ENCODE results near the gene PI3.

Gene PI3

DNA sequence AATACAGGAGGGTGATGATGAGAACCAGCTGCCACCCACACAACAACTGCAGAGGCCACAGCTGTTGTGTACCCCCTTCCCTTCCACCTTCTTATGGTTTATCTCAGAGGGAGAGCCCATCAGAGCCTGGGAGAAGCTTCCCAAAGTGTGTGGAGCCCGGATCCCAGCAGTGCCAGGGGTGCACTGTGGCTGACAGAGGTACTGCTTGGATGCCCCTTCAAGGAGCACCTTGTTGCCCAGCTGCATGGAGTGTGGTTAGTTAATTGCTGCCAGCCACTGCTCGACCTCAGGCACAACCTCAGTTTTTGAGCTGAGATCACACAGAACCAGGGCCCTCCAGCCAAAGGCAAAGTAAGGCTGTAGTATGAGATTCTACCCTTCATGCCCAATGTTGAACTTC, 13.0 kb downstream of the PI3 start:
- DNase-seq (ENCODE audit: low spot score): no peak

DNA sequence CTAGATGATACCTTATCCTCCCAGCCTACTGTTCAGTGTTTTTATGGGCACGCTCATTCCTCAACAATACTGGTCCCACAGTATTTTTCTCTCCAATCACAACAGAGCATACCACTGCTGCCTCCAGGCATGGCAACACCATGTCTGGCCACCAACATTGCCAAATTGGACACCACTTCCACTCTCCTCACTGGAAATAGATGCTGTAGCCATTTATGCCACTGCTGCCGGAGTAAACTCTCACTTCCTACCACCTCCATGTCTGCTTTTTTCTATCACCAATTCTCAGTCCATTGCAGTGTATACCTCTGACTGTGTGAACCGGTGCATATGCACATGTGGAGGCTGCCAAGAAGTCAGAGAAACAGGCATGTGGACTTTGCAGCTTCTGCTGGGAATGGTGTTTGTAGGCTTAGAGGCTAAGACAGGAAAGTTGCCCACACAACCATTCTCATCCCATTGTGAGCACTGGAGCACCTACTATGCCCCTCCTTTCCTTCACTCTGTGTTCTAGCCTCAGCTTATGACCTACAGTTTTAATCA, 14.4 kb downstream of the PI3 start:
- DNase-seq (ENCODE audit: low spot score): no peak

DNA sequence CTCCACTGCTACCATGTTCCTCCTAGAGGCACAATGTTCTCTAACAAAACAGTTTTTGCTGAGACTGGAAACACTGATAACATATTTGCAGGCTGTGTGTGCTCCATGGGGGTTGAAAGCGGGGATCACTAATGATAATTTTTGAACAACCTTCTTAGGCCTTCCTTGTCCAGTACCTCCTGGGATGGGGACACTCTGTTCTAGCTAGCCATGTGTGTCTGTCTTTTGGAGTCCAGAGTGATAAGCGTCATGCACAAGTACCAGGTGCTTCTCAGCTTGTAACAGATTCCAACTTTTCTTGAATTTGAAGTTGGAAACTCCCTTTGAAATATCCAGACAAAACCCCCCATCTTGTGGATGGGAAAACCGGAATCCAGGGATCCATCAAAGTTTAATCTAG, 15.2 kb downstream of the PI3 start:
- DNase-seq (ENCODE audit: low spot score): no peak

DNA sequence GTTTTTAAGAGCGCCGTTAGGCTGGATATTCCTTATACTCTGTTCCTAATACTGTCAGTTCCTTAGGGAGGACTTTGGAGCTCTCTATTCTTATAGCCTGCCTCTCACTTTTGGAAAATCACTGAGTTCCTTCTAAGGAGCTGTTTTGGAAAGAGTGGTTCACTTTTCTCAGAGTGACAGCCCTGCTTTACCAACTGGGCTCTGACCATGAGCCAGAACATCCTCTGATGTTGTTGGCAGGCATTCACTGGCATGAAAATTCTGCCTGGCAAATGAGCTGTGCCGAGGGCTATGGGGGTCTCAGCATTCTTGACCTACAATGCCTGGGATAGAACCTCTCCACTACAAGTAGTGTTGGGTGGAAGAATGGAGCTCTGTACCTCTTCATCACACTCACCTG, 17.2 kb downstream of the PI3 start:
- DNase-seq (ENCODE audit: low spot score): no peak

DNA sequence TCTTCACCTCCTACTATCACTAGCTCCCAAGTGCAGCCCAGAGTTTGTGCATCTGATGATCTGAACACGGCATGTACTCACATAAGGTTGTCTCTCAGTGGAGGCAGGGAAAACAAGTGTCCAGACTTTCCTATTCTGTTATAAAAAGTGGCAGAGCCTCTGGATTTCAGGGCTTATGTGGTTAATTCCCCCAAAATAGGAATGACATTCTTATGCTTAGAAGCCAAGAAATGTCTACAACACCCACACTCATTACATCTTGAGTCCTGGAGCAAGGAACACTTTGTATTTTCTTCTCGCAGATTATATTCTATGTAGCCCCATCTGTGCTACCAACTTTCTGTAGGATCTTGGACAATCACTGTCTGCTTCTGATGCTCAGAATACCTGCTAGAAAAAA, 18.6 kb downstream of the PI3 start:
- DNase-seq (ENCODE audit: low spot score): no peak

DNA sequence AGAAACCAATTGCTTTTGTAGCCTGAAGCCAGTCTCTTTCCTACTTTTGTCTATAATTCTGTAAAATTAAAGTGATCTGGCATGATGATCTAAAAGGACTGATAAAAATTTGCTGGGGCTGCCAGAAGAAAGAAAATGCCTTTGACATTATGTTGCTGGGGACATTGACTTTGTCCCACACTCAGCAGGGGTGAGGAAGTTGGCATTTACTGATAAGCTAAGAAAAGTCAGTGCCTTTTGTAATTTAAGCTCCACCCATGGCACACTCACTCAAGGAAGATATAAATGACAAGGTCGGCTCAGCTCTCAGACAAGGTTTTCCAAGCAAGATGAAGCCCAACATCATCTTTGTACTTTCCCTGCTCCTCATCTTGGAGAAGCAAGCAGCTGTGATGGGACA, 32.0 kb downstream of the PI3 start, which contains the start of gene SEMG1:
Gene SEMG1, plus strand, starts transcription at position 309 of the 400 bp plus-strand sequence. Its CDS starts 21 bp downstream, at position 330.
- peak; percentile 55 for DNase-seq (ENCODE audit: low spot score)

DNA sequence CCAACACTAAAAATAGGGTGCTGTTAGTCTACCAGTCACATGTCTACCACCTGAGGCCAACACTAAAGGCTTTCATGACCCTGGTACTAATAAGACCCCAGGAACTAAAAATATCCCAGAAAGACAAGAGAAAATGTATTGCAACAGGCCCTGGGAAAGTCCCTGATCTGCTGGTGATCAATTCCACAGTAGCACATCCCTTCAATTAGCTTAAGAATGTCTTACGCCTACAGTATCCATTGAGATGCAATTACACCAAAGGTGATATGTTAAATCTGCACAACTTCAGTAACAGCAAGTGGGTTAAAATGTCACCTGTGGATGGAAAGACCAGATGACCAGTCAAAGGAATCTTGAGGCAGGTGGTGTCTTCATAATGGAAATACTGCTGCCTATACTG, 35.2 kb downstream of the PI3 start:
- DNase-seq (ENCODE audit: low spot score): no peak

DNA sequence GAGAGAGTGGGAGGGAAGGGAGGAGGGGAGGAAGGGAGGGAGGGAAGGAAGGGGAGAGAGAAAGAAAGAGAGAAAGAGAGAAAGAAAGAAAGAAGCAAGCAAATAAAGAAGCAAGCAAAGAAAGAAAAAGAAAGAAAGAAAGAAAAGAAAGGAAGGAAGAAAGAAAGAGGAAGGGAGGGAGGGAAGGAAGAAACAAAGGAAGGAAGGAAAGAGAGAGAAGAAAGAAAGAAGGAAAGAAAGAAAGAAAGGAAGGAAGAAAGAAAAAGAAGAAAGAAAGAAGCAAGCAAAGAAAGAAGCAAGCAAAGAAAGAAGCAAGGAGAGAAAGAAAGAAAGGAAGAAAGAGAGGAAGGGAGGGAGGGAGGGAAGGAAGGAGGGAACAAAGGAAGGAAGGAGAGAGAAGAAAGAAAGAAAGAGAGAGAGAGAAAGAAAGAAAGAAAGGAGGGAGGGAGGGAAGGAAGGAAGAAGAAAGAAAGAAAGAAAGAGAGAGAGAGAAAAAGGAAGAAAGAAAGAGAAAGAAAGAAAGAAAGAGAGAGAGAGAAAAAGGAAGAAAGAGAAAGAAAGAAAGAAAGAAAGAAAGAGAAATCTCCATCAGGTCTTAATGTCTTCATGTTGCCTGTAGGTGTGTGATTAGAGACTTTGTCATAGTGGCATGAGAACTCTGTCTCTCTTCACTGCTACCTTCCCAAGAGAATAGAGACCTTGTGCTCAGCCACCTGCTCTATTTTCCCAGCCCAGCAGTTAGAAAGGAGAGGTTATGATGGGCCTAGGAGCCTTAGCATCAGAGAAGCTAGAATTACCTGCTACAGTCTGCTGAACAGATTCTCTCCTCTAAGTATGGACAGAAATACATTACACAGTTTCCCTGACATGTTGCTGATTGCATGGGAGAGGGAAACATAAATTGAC, 37.1 kb downstream of the PI3 start:
- DNase-seq (ENCODE audit: low spot score): no peak

DNA sequence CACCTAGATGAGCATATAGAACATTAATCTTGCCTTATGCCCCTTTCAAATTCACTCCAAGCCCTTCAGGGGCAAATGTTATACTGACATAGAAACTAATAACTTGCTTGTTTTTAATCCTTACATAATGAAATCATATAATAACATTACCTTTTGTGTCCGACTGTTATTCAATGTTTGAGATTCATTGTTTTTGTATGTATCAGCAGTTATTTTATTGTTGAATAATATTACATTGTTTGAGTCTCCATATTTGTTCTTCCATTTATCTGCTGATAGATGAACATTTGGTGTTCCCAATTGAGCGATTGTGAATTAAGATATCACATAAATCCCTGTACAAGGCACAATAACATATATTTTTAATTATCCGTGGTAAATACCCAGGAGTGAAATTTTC, 38.1 kb downstream of the PI3 start:
- no peak for DNase-seq (ENCODE audit: low spot score)

DNA sequence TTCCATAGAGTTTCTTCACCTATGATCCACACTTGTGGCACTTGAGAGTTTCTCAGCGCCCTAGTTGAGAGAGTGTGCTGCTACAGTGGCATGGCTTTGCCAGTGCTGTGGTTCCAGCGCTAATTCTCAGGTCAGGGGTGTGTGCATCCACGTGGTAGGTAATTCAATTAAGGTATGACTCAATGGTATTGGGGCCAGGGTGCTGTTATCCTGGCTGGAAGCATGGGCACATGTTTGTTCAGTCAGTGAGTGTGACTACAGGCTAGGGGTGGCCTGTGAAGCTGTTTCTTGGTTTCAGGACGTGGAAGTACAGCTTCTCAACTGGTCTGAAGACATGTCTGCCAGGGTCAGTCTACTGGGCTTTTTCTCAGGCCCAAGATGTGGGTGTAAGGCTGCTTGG, 43.4 kb downstream of the PI3 start:
- DNase-seq (ENCODE audit: low spot score): no peak

DNA sequence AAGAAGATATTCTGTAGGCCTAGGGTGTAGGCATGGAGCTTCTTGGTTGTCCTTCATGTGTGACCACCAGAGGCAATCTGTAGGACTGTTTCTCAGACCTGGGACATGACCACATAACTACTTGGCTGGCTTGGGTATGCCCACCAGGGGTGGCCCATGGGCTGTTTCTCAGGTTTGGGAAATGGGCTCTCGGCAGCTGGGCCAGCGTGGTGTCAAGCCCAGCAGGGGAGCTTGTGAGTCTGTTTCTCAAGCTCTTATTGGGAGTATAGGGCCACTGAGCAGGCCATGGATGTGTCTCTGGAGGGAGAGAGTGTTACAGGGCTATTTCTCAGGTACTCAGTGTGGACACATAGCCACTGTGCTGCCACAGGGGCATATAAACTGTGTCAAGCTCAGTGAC, 43.9 kb downstream of the PI3 start:
- no peak for DNase-seq (ENCODE audit: low spot score)

DNA sequence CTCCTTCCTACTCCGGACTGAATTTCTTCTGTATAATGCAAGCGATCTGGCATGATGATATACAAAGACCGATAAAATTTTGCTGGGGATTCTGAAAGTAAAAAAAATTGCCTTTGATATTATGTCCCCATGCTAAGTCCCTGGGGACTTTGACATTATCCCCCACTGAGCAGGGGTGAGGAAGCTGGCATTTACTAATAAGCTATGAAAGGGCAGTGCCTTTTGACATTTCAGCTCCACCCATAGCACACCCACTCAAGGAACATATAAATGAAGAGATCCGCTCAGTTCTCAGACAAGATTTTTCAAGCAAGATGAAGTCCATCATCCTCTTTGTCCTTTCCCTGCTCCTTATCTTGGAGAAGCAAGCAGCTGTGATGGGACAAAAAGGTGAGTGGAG, 46.4 kb downstream of the PI3 start, which contains the start of gene SEMG2:
Gene SEMG2, plus strand, starts transcription at position 298 of the 400 bp plus-strand sequence. Its CDS starts 17 bp downstream, at position 315.
- DNase-seq (ENCODE audit: low spot score): no peak

DNA sequence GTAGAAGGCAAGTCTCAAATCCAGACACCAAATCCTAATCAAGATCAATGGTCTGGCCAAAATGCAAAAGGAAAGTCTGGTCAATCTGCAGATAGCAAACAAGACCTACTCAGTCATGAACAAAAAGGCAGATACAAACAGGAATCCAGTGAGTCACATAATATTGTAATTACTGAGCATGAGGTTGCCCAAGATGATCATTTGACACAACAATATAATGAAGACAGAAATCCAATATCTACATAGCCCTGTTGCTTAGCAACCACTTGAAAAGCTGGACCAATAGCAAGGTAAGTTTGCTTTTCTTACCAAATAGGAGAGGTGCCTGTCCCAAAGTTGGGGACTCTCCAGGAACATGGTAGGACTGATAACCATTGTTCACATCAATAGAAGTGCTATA, 48.4 kb downstream of the PI3 start:
- no peak for DNase-seq (ENCODE audit: low spot score)
